Esophagus squamous epithelium (tissue), 5 donors: ENCODE measurements around the gene HES4. TPM values are rescaled to one million over a fixed set of nuclear protein-coding genes. Genes with fewer than 3 reads are reported as not detected.

Experiments
- DNase-seq: peaks from one replicate; lab custom pipeline; 2025; lab: John Stamatoyannopoulos, UW
- H3K27ac ChIP-seq, 4 donors: fragments of 200-600 bp; sonication (generic); one replicate each; pipeline ENCODE4 v1.5.1; 2016 to 2019; ENCODE audit warnings: mild to moderate bottlenecking in 1 of 4
- H3K27me3 ChIP-seq, 4 donors: fragments of 200-600 bp; sonication (generic); 1 replicate in 3 of 4; 2 replicates in 1 of 4; pipeline versions ENCODE4 v1.5.1 to v1.6.0; 2017 to 2021; ENCODE audit warnings: antibody characterized with exemption in 1 of 4
- H3K36me3 ChIP-seq, 3 donors: fragments of 200-600 bp; sonication (generic); one replicate each; pipeline ENCODE4 v1.5.1; 2016 to 2019
- H3K4me1 ChIP-seq, 3 donors: fragments of 200-600 bp; sonication (generic); one replicate each; pipeline ENCODE4 v1.5.1; 2017 to 2019
- H3K4me3 ChIP-seq, 4 donors: fragments of 200-600 bp; sonication (generic); 1 replicate in 3 of 4; 2 replicates in 1 of 4; pipeline ENCODE4 v1.5.1; 2016 to 2019; ENCODE audit warnings: mild to moderate bottlenecking in 2 of 4, moderate library complexity in 1 of 4
- H3K9me3 ChIP-seq, 3 donors: fragments of 200-600 bp; sonication (generic); one replicate each; pipeline ENCODE4 v1.5.1; 2016 to 2019
- CTCF ChIP-seq, 6 experiments: fragments of 450-650 bp in 4 of 6; fragments of 200-600 bp in 2 of 6; sonication (generic) in 2 of 6; IDR thresholded peaks; one replicate each; pipeline ENCODE4 v1.5.1; 2016 to 2019; ENCODE audit warnings: antibody characterized with exemption in 6 of 6, mild to moderate bottlenecking in 4 of 6, moderate library complexity in 4 of 6
- POLR2A ChIP-seq, 4 donors: fragments of 450-650 bp; IDR thresholded peaks; one replicate each; pipeline ENCODE4 v1.6.1; 2017; ENCODE audit warnings: antibody characterized with exemption in 4 of 4, mild to moderate bottlenecking in 4 of 4, moderate library complexity in 3 of 4
- WGBS, 2 donors: methylation state at CpG; one replicate each; pipeline ENCODE4 v1.1.5; 2018; 5-methylcytosine and 5-hydroxymethylcytosine counted together
- intact Hi-C: fragments of 100-400 bp; cut with DNase I; formaldehyde crosslinking; loops from one replicate; pipeline ENCODE4 v1.15.0; 2022
- total RNA-seq, 4 donors: library from RNA; depleted of rRNA; stranded (reverse); fragments of >200 nt; gene quantifications; one replicate each; pipeline ENCODE4 v1.1.0, GENCODE V29; 2016
- donor health status: DM: yes; HTN: yes; CAD: no.

The HES4 gene
- total RNA-seq, 4 donors from 2014 or later: 15.1 to 16.2 (median 15.3) TPM

- no peak overlapping the region for H3K4me3 ChIP-seq
- no peak for DNase-seq
Measured at GRCh38 chr1:1042835-1043234, 42.9 kb upstream of the HES4 start.

GRCh38 chr1:1041873-1042272, 42.0 kb upstream of the HES4 start:
- no peak for TF ChIP-seq POLR2A (IDR thresholded peaks at IDR 0.05)
- no peak for TF ChIP-seq CTCF (IDR thresholded peaks at IDR 0.05)
- Histone ChIP-seq H3K36me3 (peaks cover 0 to 44% (median 0%) of the 10 kb centered on the region in 3 donors), H3K4me3 (no peak overlapping the region), H3K27me3 (peaks cover 0 to 33% (median 0%) of the 10 kb centered on the region in 4 donors), H3K4me1 (peaks cover 15 to 35% (median 18%) of the 10 kb centered on the region in 3 donors), H3K9me3 (no peaks in the 10 kb centered on the region), H3K27ac (no peak overlapping the region)
- DNase-seq: no peak
- intact Hi-C loops: no loop called here
- WGBS, 2 donors: no CpG with 5 or more reads among the region's 25 CpGs

More at GRCh38 chr1:1042835-1043234, 42.9 kb upstream of the HES4 start:
- no peaks in the 10 kb centered on the region for H3K9me3 ChIP-seq
- peaks cover 0 to 54% (median 8%) of the 10 kb centered on the region in 3 donors for H3K36me3 ChIP-seq
- intact Hi-C loops: no loop called here
- WGBS, 2 donors: 76 to 100% methylated on average over 2 to 3 of the region's 10 CpGs
- no peak overlapping the region for H3K27ac ChIP-seq
- TF ChIP-seq POLR2A (IDR thresholded peaks at IDR 0.05) (no peak), CTCF (IDR thresholded peaks at IDR 0.05) (no peak)
- peaks cover 14 to 26% (median 15%) of the 10 kb centered on the region in 3 donors for H3K4me1 ChIP-seq
- H3K27me3 ChIP-seq: peaks cover 0 to 24% (median 0%) of the 10 kb centered on the region in 4 donors

GRCh38 chr1:1041092-1041523, 41.2 kb upstream of the HES4 start:
- WGBS, 2 donors: 86% methylated on average over 17 of the region's 60 CpGs; no CpG with 5 or more reads in 1 of the 2 donors
- no peak for DNase-seq
- H3K4me3 ChIP-seq: peak overlapping the region in 2 of 4 donors; percentile 9 to 67

GRCh38 chr1:1040004-1040991, 40.4 kb upstream of the HES4 start:
- peak overlapping the region; percentile 20 to 67 (median 42) for H3K4me3 ChIP-seq
- DNase-seq: no peak
- intact Hi-C loops: no loop called here

More at GRCh38 chr1:1041092-1041523, 41.2 kb upstream of the HES4 start:
- Histone ChIP-seq H3K9me3 (no peaks in the 10 kb centered on the region), H3K4me1 (peaks cover 15 to 41% (median 18%) of the 10 kb centered on the region in 3 donors), H3K27ac (no peak overlapping the region), H3K27me3 (peaks cover 0 to 39% (median 0%) of the 10 kb centered on the region in 4 donors), H3K36me3 (peaks cover 0 to 37% (median 0%) of the 10 kb centered on the region in 3 donors)
- intact Hi-C loops: no loop called here
- TF ChIP-seq CTCF (IDR thresholded peaks at IDR 0.05): no peak

More at GRCh38 chr1:1040004-1040991, 40.4 kb upstream of the HES4 start:
- H3K4me1 ChIP-seq: peaks cover 15 to 41% (median 18%) of the 10 kb centered on the region in 3 donors
- peaks cover 0 to 44% (median 0%) of the 10 kb centered on the region in 4 donors for H3K27me3 ChIP-seq
- 14 to 17% methylated on average over 2 of the region's 99 CpGs for WGBS, 2 donors
- no peaks in the 10 kb centered on the region for H3K9me3 ChIP-seq
- TF ChIP-seq CTCF (IDR thresholded peaks at IDR 0.05): peak in 2 of 6 experiments; percentile 12 to 41
- peak in 1 of 4 donors; percentile 23 for TF ChIP-seq POLR2A (IDR thresholded peaks at IDR 0.05)
- H3K27ac ChIP-seq: no peak overlapping the region
- H3K36me3 ChIP-seq: peaks cover 0 to 33% (median 0%) of the 10 kb centered on the region in 3 donors
